Transverse colon (tissue), 4 donors: ENCODE measurements around the gene MBNL1. TPM values are rescaled to one million over a fixed set of nuclear protein-coding genes. Genes with fewer than 3 reads are reported as not detected.

Experiments used
- DNase-seq: peaks from one replicate; pipeline ENCODE4 v3.0.0-alpha.2; 2019
- H3K27ac ChIP-seq, 4 donors: fragments of 200-600 bp; sonication (generic); 2 replicates each; pipeline ENCODE4 v1.5.1; 2016 to 2018; ENCODE audit warnings: inconsistent platforms in 4 of 4
- H3K27me3 ChIP-seq: fragments of 200-600 bp; sonication (generic); 2 replicates; pipeline ENCODE4 v1.5.1; 2017; ENCODE audit warnings: inconsistent platforms
- H3K36me3 ChIP-seq, 4 donors: fragments of 200-600 bp; sonication (generic); 2 replicates each; pipeline ENCODE4 v1.5.1; 2017 to 2019; ENCODE audit warnings: inconsistent platforms in 4 of 4
- H3K4me1 ChIP-seq, 4 donors: fragments of 200-600 bp; sonication (generic); 2 replicates each; pipeline ENCODE4 v1.5.1; 2017 to 2020; ENCODE audit warnings: inconsistent platforms in 4 of 4
- H3K4me3 ChIP-seq, 4 donors: fragments of 200-600 bp; sonication (generic); 1 replicate in 1 of 4; 2 replicates in 3 of 4; pipeline versions ENCODE4 v1.5.1 to v1.6.1; 2017 to 2019; ENCODE audit warnings: inconsistent platforms in 4 of 4
- H3K9me3 ChIP-seq, 2 donors: fragments of 200-600 bp; sonication (generic); 2 replicates each; pipeline ENCODE4 v1.5.1; 2017 to 2019; ENCODE audit warnings: inconsistent platforms in 2 of 2
- EP300 ChIP-seq: sonication (generic); formaldehyde crosslinking; IDR thresholded peaks from one replicate; pipeline ENCODE4 v1.6.1; 2017; ENCODE audit warnings: antibody characterized with exemption, low read depth
- POLR2A ChIP-seq: fragments of 450-650 bp; IDR thresholded peaks from one replicate; pipeline ENCODE4 v1.6.1; 2016; ENCODE audit warnings: antibody characterized with exemption, mild to moderate bottlenecking, moderate library complexity
- POLR2AphosphoS5 ChIP-seq, 3 donors: sonication (generic); formaldehyde crosslinking; IDR thresholded peaks; one replicate each; pipeline ENCODE4 v1.6.1; 2016; ENCODE audit warnings: antibody characterized with exemption in 3 of 3
- WGBS, 2 donors: methylation state at CpG; one replicate each; pipeline ENCODE4 v1.1.5; 2018; ENCODE audit warnings: low coverage in 1 of 2; 5-methylcytosine and 5-hydroxymethylcytosine counted together
- in situ Hi-C, 4 donors: fragments of 200-750 bp; cut with MboI; loops; one replicate each; pipeline versions ENCODE4 v1.15.0 to v1.15.1; 2017; ENCODE audit warnings: low sequenced_read_pairs in 3 of 4, low pct_ligation_motif_present in 1 of 4, low pct_unique_long_range_greater_than_20kb in 1 of 4
- intact Hi-C: fragments of 100-400 bp; cut with DNase I; formaldehyde crosslinking; loops from one replicate; pipeline ENCODE4 v1.15.1; 2023; ENCODE audit warnings: low total_unique reads
- total RNA-seq, 4 donors: library from RNA; depleted of rRNA; stranded (reverse); fragments of >200 nt; gene quantifications; one replicate each; pipeline ENCODE4 v1.1.0, GENCODE V29; 2016
- TF ChIP-seq, protein P1 (sequence below), 5 experiments: fragments of 200-600 bp in 3 of 5; fragments of 450-650 bp in 2 of 5; sonication (generic) in 3 of 5; IDR thresholded peaks; 1 replicate in 2 of 5; 2 replicates in 3 of 5; pipeline ENCODE4 v1.5.1; 2016 to 2017; ENCODE audit warnings: antibody characterized with exemption in 5 of 5, inconsistent platforms in 3 of 5, mild to moderate bottlenecking in 2 of 5, moderate library complexity in 1 of 5

The MBNL1 gene
- total RNA-seq, 4 donors from 2014 or later, result 232 to 658 (median 509) TPM

DNA sequence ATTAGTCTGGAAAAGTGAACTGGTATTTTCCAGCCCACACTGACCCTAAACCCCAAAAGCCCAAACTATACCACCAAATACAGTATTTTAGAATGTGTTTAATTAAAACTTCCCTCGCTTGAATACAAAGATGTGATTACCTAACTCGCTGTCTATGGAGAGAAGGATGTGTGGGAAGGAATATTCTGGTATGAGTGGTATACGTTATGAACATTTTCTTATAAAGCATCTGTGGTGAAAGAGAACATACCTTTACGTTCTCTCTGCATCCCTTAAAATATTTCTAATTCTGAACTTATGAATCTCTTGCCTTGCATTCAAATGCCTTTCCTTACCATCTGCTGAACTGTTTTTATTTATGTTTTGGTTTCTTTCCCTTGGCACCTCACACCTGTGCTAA lies 201.4 kb downstream of the MBNL1 start:
- 83 to 86% methylated on average over 4 of the region's 4 CpGs for WGBS, 2 donors
- peaks cover 0 to 4% (median 0%) of the 10 kb centered on the region in 4 donors for H3K36me3 ChIP-seq
- no peaks in the 10 kb centered on the region for H3K27me3 ChIP-seq
- intact Hi-C loops, result no loop called here
- no peak for DNase-seq
- H3K27ac ChIP-seq, result no peak overlapping the region
- TF ChIP-seq, protein P1, sequence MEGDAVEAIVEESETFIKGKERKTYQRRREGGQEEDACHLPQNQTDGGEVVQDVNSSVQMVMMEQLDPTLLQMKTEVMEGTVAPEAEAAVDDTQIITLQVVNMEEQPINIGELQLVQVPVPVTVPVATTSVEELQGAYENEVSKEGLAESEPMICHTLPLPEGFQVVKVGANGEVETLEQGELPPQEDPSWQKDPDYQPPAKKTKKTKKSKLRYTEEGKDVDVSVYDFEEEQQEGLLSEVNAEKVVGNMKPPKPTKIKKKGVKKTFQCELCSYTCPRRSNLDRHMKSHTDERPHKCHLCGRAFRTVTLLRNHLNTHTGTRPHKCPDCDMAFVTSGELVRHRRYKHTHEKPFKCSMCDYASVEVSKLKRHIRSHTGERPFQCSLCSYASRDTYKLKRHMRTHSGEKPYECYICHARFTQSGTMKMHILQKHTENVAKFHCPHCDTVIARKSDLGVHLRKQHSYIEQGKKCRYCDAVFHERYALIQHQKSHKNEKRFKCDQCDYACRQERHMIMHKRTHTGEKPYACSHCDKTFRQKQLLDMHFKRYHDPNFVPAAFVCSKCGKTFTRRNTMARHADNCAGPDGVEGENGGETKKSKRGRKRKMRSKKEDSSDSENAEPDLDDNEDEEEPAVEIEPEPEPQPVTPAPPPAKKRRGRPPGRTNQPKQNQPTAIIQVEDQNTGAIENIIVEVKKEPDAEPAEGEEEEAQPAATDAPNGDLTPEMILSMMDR (IDR thresholded peaks at IDR 0.05), result no peak
- TF ChIP-seq EP300, result no peak
- TF ChIP-seq POLR2AphosphoS5 (IDR thresholded peaks at IDR 0.05), result no peak
- no peak for TF ChIP-seq POLR2A
- H3K4me3 ChIP-seq, result no peak overlapping the region
- peaks cover 0 to 9% (median 2%) of the 10 kb centered on the region in 4 donors for H3K4me1 ChIP-seq
- no peaks in the 10 kb centered on the region for H3K9me3 ChIP-seq
- in situ Hi-C loops, result no loop called here

- WGBS, 2 donors, result 68 to 71% methylated on average over 1 of the region's 1 CpG
These were observed 202.2 kb downstream of the MBNL1 start for GRCh38 chr3:152470893-152471292.

GRCh38 chr3:152471814-152472671 lies 203.3 kb downstream of the MBNL1 start:
- DNase-seq, result peak; percentile 77
- H3K27ac ChIP-seq, result peak overlapping the region in 1 of 4 donors; percentile 47
- no peaks in the 10 kb centered on the region for H3K27me3 ChIP-seq
- no peaks in the 10 kb centered on the region for H3K9me3 ChIP-seq
- peaks cover 0 to 9% (median 2%) of the 10 kb centered on the region in 4 donors for H3K4me1 ChIP-seq
- WGBS, 2 donors, result 13 to 25% methylated on average over 12 to 15 of the region's 15 CpGs
- TF ChIP-seq POLR2A (no peak), EP300 (no peak), POLR2AphosphoS5 (IDR thresholded peaks at IDR 0.05) (no peak)
- TF ChIP-seq, protein P1 (IDR thresholded peaks at IDR 0.05), result peak; percentile 59 to 84 (median 74)
- in situ Hi-C loops, result no loop called here
- peak overlapping the region in 1 of 4 donors; percentile 21 for H3K4me3 ChIP-seq
- intact Hi-C loops, result no loop called here
- H3K36me3 ChIP-seq, result no peaks in the 10 kb centered on the region

More at GRCh38 chr3:152470893-152471292, 202.2 kb downstream of the MBNL1 start:
- TF ChIP-seq, protein P1 (IDR thresholded peaks at IDR 0.05), result no peak
- TF ChIP-seq POLR2AphosphoS5 (IDR thresholded peaks at IDR 0.05) (no peak), EP300 (no peak), POLR2A (no peak)
- no peak for DNase-seq
- H3K4me1 ChIP-seq, result peaks cover 0 to 9% (median 2%) of the 10 kb centered on the region in 4 donors
- H3K27ac ChIP-seq, result no peak overlapping the region
- in situ Hi-C loops, result no loop called here
- intact Hi-C loops, result no loop called here
- H3K36me3 ChIP-seq, result no peaks in the 10 kb centered on the region
- H3K4me3 ChIP-seq, result no peak overlapping the region
- no peaks in the 10 kb centered on the region for H3K9me3 ChIP-seq
- no peaks in the 10 kb centered on the region for H3K27me3 ChIP-seq

GRCh38 chr3:152472672-152472954 lies 203.9 kb downstream of the MBNL1 start:
- H3K27me3 ChIP-seq, result no peaks in the 10 kb centered on the region
- H3K9me3 ChIP-seq, result no peaks in the 10 kb centered on the region
- H3K4me1 ChIP-seq, result peaks cover 0 to 9% (median 2%) of the 10 kb centered on the region in 4 donors
- no peaks in the 10 kb centered on the region for H3K36me3 ChIP-seq
- intact Hi-C loops (no loop called here), in situ Hi-C loops (no loop called here)
- no peak for DNase-seq
- no peak overlapping the region for H3K4me3 ChIP-seq
- no peak overlapping the region for H3K27ac ChIP-seq
- TF ChIP-seq POLR2A (no peak), EP300 (no peak), POLR2AphosphoS5 (IDR thresholded peaks at IDR 0.05) (no peak)
- TF ChIP-seq, protein P1 (IDR thresholded peaks at IDR 0.05), result no peak
- WGBS, 2 donors, result 91 to 97% methylated on average over 3 of the region's 3 CpGs
